Measurements from ENCODE around the gene NRG3. TPM values are rescaled to one million over a fixed set of nuclear protein-coding genes. Genes with fewer than 3 reads are reported as not detected.

Gene NRG3
- total and polyA plus RNA-seq, 7 donors = 0.03 to 0.10 TPM; not detected in 5

- intact Hi-C loops (cut with DNase I) = no loop called here
- H3K9me3 ChIP-seq = no peaks in the 10 kb centered on the region
- H3K4me3 ChIP-seq = no peak overlapping the region
- DNase-seq (no peak), ATAC-seq (no peak)
- 50 to 53% (median 50%) methylated on average over 10 of the region's 10 CpGs for WGBS, 3 donors
- TF ChIP-seq CTCF (IDR thresholded peaks at IDR 0.05) = no peak
- no peaks in the 10 kb centered on the region for H3K27me3 ChIP-seq (ENCODE audit: insufficient read depth in 3 of 3, low read length in 2 of 3)
- H3K36me3 ChIP-seq (ENCODE audit: insufficient read depth in 1 of 2, low read depth in 1 of 2) = no peaks in the 10 kb centered on the region
- no peaks in the 10 kb centered on the region for H3K4me1 ChIP-seq
- H3K27ac ChIP-seq = no peak overlapping the region
Measured at GRCh38 chr10:82888809-82889455, 1013.9 kb downstream of the NRG3 start.

- WGBS, 3 donors = 52 to 60% (median 54%) methylated on average over 2 of the region's 2 CpGs
- no peak for ATAC-seq
- no peak for DNase-seq
- Histone ChIP-seq H3K9me3 (no peaks in the 10 kb centered on the region), H3K36me3 (ENCODE audit: insufficient read depth in 1 of 2, low read depth in 1 of 2) (no peaks in the 10 kb centered on the region), H3K4me3 (no peak overlapping the region), H3K4me1 (no peaks in the 10 kb centered on the region), H3K27me3 (ENCODE audit: insufficient read depth in 3 of 3, low read length in 2 of 3) (no peaks in the 10 kb centered on the region), H3K27ac (no peak overlapping the region)
- intact Hi-C loops (cut with DNase I) = no loop called here
- no peak for TF ChIP-seq CTCF (IDR thresholded peaks at IDR 0.05)
Measured at GRCh38 chr10:82889728-82890127, 1014.7 kb downstream of the NRG3 start.

GRCh38 chr10:82890573-82890972 is 1015.6 kb downstream of the NRG3 start:
- no peak for TF ChIP-seq CTCF (IDR thresholded peaks at IDR 0.05)
- no peak for ATAC-seq
- intact Hi-C loops (cut with DNase I) = no loop called here
- Histone ChIP-seq H3K27ac (no peak overlapping the region), H3K27me3 (ENCODE audit: insufficient read depth in 3 of 3, low read length in 2 of 3) (no peaks in the 10 kb centered on the region), H3K4me1 (no peaks in the 10 kb centered on the region), H3K9me3 (no peaks in the 10 kb centered on the region), H3K36me3 (ENCODE audit: insufficient read depth in 1 of 2, low read depth in 1 of 2) (no peaks in the 10 kb centered on the region), H3K4me3 (no peak overlapping the region)
- no peak for DNase-seq
- WGBS, 3 donors = 82 to 87% (median 84%) methylated on average over 5 of the region's 5 CpGs

GRCh38 chr10:82908096-82908495 is 1033.1 kb downstream of the NRG3 start:
- 84 to 97% (median 92%) methylated on average over 1 of the region's 1 CpG for WGBS, 3 donors
- H3K4me3 ChIP-seq = no peak overlapping the region
- ATAC-seq (no peak), DNase-seq (no peak)
- no peak overlapping the region for H3K27ac ChIP-seq
- intact Hi-C loops (cut with DNase I) = no loop called here
- H3K4me1 ChIP-seq = no peaks in the 10 kb centered on the region
- TF ChIP-seq CTCF (IDR thresholded peaks at IDR 0.05) = no peak
- no peaks in the 10 kb centered on the region for H3K27me3 ChIP-seq (ENCODE audit: insufficient read depth in 3 of 3, low read length in 2 of 3)
- no peaks in the 10 kb centered on the region for H3K36me3 ChIP-seq (ENCODE audit: insufficient read depth in 1 of 2, low read depth in 1 of 2)
- no peaks in the 10 kb centered on the region for H3K9me3 ChIP-seq

GRCh38 chr10:82908751-82909150 is 1033.8 kb downstream of the NRG3 start:
- Histone ChIP-seq H3K4me1 (no peaks in the 10 kb centered on the region), H3K4me3 (no peak overlapping the region), H3K27me3 (ENCODE audit: insufficient read depth in 3 of 3, low read length in 2 of 3) (no peaks in the 10 kb centered on the region), H3K36me3 (ENCODE audit: insufficient read depth in 1 of 2, low read depth in 1 of 2) (no peaks in the 10 kb centered on the region), H3K27ac (no peak overlapping the region), H3K9me3 (no peaks in the 10 kb centered on the region)
- DNase-seq = no peak
- WGBS, 3 donors = 71 to 80% (median 79%) methylated on average over 6 of the region's 6 CpGs
- no peak for TF ChIP-seq CTCF (IDR thresholded peaks at IDR 0.05)
- intact Hi-C loops (cut with DNase I) = no loop called here
- ATAC-seq = no peak
